ENCODE measurements around the gene GPX3.

GPX3 gene, protein sequence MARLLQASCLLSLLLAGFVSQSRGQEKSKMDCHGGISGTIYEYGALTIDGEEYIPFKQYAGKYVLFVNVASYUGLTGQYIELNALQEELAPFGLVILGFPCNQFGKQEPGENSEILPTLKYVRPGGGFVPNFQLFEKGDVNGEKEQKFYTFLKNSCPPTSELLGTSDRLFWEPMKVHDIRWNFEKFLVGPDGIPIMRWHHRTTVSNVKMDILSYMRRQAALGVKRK

DNA sequence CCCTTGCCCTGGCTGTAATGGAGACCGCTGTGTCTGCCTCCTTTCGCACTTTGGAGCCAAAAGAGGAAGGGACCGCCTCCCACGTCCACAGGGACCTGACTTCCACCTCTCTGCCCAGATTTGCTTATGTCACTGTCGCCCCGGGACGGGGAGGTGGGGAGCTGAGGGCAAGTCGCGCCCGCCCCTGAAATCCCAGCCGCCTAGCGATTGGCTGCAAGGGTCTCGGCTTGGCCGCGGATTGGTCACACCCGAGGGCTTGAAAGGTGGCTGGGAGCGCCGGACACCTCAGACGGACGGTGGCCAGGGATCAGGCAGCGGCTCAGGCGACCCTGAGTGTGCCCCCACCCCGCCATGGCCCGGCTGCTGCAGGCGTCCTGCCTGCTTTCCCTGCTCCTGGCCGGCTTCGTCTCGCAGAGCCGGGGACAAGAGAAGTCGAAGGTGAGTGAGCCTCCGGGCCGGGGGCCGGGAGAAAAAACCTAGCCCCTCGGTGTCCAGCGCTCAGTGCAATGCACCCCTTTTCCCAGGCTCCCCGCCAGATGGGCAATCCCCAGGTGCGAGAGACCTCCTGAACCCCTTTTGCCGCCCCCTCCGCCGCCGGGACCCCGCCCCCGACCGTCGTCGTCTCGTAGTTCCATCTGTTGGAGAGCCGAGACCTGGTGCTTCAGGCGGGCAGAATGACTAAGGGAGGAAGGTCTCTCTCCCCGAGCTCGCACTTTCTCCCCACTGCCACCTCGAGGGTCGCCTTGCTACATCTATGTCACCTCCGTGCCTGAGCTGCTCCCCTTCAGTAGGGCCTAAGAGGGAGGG is at the start of gene GPX3:
GPX3 (plus strand) TSS at position 288 of the 807 bp plus-strand sequence; CDS start at position 352, 64 bp downstream.
- peak; percentile 87 to 93 (median 89) for DNase-seq

DNA sequence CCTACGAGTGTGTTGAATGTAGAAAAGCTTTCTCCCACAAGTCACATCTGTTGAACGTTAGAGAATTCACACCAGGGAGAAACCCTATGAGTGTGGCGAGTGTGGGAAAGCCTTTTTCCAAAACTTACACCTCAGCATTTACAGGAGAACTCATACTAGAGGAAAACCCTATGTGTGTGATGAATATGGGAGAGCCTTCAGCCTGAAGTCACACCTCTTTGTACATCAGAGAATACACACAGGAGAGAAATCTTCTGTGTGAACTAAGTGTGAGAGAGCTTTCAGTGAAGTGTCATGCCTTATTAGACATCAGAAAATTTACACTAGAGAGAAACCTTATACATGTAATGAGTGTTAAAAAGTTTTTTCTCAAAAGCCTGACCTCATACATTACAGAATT is 41.8 kb upstream of the GPX3 start:
- no peak for DNase-seq

DNA sequence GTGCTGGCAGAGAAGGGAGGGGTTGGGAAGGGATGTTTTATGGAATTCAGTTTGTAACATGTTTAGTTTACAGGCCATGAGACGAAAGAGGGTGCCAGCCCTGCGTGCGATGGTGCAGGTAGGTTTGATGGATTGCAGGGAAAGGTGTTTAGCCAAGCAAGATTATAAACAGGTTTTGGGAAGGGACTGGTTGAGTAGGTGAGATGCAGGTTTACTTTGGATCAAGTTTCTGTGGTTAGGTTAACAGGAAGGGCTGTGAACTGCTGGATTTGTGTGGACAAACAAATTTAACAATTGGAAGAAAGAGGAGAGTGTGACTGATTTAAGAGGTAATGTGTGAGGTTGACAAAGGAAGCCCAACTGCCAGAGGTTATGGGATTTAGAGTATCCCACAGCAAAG is 32.6 kb upstream of the GPX3 start:
- DNase-seq = no peak

GRCh38 chr5:150989695-150990094 is 30.7 kb upstream of the GPX3 start:
- no peak for DNase-seq

DNA sequence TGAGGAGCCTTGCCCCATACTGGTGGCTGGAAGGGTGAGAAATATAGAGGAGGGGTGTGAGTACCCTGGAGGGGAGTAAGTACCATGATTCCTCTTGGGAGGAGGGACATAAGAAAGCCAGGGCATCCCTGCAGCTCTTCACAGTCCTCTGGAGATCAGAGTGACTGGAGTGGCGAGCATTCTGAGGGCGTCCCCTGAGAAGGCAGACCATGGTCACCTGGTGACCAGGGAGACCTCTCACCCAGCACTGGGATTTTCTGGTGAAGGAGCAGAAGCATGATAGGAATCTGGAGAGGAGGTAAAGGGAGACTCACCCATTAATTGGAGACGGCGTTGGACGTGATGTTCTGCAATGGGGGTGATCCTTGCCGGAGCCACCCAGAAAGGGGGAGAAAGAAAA is 27.7 kb upstream of the GPX3 start:
- DNase-seq = no peak

DNA sequence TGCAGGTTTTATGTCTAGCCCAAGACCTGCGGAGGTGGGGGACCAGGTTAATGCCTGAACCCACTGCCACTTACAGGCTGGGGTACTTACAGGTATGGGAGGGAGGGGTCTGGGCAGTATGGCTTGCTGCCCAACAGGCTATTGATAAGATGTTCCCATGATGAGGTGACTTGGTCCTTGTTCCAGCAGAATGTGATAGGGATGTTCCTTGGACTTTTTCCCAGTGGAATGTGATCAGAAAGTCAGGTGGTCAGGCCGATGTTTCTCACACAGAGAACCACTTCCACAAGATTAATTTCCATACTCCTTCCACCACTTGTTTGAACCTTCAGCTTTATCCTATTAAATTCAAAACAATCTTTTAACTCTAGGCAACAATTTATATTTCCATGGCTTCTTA is 27.0 kb upstream of the GPX3 start:
- no peak for DNase-seq

GRCh38 chr5:150993826-150994412 is 26.5 kb upstream of the GPX3 start:
- no peak for DNase-seq

GRCh38 chr5:150999704-151000442 is 20.5 kb upstream of the GPX3 start:
- DNase-seq = no peak

DNA sequence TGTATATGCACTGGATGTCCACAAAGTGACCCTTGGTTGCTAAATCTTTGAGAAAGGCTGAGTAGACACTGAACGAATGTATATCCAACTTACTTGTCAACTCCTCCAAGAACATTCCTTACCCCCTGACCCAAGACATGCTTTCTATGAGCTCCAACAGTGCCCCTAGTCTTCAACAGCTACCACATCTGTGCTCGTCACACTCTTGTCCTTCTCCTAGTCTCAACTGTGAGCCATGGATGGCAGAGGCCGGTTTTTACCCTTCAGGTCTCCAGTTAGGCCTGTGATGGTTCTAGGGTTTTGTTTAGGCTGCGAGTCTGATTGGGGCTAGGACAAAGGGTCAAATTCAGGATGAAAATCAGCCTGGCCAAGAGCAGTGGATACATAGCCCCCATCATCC is 19.0 kb upstream of the GPX3 start:
- no peak for DNase-seq

DNA sequence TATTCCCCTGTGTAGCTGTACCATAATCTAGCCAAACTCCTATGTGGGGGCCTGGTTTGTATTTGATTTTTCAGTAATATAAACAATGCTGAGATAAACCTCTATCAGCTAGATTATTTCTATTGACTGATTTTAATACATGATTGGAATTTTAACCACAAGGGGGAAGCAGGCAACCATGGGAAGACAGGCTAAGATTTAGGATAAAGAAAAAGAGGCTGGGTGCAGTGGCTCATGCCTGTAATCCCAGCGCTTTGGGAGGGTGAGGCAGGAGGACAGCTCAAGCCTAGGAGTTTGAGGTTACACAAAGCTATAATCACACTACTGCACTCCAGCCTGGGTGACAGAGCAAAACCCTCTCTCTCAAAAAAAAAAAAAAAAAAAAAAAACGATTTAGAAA is 18.1 kb upstream of the GPX3 start:
- DNase-seq = peak; percentile 61 to 75 (median 63)

DNA sequence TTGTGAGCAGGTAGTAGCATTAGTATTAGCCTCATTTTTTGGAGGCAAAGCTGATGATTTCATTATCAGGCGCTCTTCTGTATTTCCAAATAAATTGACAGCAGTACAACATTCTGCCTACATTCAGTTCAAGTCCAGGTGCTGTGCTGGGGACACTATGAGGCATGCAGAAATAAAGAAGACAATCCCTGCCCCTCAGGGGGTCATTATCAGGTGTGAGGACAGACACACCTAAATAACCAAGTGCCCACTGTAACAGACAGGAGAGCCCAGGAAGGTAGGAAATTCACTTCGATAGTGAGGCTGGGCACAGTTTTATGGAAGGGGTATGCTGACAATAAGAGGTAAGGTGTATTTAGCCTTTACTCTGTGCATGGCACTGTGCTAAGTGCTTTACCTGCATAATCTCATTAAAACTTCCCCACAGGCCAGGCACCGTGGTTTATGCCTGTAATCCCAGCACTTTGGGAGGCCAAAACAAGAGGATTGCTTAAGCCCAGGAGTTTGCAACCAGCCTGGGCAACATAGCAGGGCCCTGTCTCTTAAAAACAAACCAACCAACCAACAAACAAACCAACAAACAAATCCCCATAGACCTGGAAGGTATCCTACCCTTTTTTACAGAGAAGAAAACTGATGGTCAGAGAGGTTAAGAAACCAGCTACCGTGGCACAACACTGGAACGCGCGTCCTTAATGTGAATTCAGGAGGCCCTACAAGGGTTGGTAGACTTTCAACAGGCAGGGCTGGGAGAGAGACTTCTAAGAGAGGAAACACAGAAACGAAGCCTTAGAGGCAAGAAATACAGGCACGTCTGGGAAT is 17.5 kb upstream of the GPX3 start:
- no peak for DNase-seq

- DNase-seq = no peak
Observed at GRCh38 chr5:151003503-151003860, 16.9 kb upstream of the GPX3 start.

DNA sequence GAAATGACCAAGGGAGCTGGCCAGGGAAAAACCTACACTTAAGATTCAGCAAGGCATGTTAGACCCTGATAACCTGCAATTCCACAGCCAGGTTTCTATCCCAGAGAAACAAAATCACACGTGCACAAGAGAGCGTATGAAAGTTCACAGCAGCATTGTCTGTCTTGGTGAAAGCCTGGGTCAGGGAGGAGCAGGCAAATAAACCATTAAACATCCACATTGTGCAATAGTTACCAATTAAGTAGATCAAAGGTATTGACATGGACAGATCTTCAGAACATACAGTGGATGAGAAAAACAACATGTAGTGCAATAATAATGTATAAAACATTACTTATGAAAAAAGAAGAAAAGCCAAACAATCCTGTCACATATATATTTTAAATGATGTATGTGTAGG is 15.9 kb upstream of the GPX3 start:
- DNase-seq = no peak

- DNase-seq = peak in 1 of 3 donors; percentile 4
Observed at GRCh38 chr5:151005187-151005949, 15.0 kb upstream of the GPX3 start.

DNA sequence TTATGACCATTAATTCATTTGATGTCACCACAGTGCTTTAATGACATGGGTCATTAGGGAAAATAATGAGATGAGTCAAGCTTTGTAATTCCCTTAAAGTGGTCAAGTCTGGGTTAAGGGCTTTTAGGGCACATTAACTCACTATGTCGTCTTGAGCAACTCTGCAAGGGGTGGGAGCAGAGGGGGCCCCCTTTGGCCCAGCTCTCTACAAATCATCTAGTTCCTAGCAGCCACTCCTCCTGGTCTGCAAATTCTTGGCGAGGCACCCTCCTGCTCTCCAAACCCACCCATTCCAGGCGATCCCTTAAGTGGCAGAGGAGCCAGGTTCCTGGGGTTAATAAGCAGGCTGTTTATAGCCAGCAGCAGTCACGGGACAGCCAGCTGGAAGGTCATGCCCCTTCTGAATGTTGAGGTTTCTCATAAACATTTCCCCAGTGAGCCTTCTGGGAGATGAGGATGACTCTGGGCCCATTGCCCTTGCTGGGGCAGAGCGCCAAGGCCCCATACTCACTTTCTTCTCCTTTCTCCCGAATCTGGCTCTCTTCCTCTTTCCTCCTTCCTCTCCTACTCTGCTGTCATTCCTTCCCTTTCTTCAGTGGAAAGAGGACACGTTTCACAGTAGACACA is 14.3 kb upstream of the GPX3 start:
- peak; percentile 62 to 76 (median 69) for DNase-seq

DNA sequence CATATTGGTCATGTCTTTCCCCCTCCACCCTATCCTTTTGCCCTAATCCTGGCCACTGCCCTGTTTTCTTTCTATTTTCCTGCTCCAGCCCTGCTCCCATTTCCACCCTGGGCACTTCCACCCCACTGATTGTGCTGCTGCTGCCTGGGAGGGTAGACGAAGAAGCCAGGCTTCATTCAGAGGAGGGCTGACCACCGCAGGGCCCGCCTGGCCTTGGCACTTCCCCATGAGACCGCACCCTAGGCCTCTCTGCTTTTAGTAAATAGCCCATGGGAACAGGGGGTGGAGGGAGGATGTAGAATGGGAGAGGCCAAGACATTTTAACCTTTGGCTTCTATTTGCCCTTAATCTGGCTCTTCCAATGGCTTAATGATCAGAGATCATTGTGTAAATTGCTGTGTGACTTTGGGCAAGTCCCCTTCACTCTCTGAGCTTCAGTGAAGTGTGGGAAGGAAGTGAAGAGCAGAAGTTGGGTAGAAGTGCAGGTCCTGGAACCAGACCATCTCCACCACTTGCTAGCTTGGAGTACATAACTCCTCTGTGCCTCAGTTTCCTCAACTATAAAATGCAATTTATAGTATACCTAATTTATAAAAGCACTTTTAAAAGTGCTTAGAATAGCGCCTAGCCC is 13.6 kb upstream of the GPX3 start:
- DNase-seq = peak in 1 of 3 donors; percentile 15

DNA sequence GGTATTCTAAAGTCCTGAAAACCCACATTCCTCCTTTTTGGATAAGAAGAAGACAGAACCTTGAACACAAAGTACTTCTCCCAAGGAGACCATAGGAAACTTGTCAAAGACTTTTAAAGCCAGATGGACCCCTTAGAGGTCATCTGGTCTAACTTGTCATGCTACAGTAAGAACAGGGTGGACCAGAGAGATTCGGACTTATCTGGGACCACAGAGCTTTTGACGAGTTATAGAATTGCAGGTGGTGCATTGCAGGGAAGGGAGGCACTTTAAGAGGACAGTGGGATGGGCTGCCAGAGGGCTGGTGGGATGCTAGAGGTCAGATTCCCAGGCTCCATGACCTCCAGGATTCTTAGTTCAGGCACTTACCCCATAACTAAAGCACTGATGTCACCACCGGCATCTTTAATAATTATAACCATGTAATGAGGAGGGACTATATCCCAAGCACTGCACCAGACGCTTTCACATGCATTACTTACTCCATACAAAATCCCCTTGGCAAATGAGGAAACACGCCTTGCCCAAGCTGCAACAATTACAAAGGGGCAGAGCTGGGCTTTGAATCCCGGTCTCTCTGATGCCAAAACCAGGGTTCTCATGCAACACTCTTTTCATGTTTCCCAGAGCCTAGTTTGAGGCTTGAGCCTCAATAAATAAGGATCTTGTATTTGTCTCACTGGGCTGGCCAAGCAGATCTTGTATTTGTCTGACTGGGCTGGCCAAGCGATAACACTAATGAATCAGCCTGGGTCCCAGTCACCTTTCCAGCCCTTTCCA is 12.8 kb upstream of the GPX3 start:
- peak in 1 of 3 donors; percentile 49 for DNase-seq

- no peak for DNase-seq
Observed at GRCh38 chr5:151008210-151008491, 12.2 kb upstream of the GPX3 start.

DNA sequence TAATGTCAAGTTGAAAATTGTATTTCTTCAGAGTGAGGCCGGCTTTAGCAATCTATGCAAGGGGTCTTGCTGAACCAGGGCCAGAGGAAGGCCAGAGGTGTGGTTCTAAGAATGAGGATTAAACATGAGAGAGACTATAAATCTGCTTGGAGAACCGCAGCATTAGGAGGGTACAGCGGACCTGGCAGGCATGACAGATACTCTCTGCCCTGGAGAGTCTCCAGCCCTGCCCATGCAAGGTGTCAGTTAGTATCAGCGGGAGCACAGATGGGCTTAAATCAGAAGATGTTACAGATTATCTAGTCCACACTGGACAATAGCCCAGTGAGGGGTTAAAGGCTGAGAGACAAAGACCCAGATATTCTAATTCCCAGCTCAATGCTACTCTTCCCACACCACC is 11.5 kb upstream of the GPX3 start:
- no peak for DNase-seq

GRCh38 chr5:151012862-151013261 is 7.5 kb upstream of the GPX3 start:
- DNase-seq = peak; percentile 36 to 66 (median 50)

All from suppressor macrophage treated with lipopolysaccharide for 1 hour (primary cell).